Measurements from ENCODE around the gene LILRB5.
"Not testable (repeated sequence)": the region's sequence is repeated elsewhere in the genome, so short reads cannot be mapped to it uniquely, and the experiment has no call there.

Gene LILRB5

DNA sequence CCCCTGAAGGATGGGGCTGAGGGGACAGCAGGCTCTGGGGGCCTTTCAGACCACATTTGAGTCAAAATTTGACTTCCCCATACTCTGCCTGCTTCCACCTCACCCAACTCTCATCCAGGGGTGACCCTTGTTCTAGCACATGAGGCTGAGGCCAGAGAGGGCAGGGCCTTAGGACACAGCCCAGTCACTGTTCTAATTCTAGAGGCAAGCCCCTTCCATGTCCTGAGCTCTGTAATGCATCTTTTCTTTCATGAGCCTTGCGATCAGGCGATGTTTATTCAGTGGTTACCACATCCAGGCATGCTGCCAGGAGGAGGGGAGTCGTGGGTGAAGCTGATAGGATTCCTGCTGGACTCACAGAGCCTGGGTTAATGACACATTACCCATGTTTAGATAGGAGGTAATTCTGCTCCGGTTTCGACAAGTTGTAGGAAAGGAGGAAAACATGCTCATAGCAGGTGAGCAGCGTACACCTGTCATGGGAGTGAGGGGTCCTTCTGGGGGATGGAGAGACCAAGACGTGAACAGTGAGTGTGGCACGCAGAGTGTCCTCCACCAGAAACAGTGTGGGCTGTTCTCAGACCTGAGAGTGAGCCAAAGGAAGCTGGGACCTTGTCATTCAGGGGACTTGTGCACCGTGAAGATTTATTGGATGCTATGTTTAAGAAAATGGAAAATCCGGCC lies 47.1 kb downstream of the LILRB5 start:
- no peak for DNase-seq

GRCh38 chr19:54209058-54209810 lies 47.8 kb downstream of the LILRB5 start:
- no peak for DNase-seq

GRCh38 chr19:54208784-54209057 lies 48.4 kb downstream of the LILRB5 start:
- no peak for DNase-seq

DNA sequence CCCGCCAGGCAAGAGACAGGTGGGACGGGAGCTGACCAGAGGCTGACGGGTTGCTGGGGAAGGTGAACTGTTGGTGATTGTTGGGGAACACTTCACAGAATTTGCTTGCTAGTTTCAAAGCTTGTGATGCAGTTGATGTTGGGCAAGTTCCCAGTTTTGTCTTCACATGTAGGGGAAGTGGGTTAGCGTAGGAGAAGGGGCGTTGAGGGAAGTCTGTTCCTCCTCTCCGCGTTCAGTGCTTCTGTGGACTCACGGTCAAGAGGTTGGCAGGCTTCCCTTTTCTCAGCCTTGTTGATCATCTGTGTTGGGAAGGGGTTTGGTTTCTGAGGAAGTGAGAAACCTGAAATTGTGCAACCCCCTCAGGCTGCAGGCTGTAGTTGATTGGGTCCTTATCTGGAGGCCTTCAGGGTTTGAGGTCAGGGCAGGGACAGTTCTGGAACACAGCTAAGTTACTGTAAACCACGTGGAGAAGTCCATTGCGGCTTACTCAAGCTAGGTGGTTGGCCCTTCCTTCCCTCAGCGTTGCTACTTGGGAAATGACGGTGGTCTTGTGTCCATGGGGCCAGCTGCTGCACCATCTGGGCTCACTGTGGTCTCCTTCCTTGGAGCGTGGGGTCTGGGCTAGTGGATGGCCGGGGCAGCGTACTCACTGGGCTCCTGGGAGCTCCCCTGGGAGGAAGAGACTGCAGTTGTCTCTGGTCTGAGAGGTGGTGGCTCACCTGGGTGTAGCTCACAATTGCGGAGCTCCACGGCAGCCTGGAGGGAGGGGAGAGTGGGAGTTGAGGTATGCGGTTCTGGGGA lies 48.9 kb downstream of the LILRB5 start:
- no peak for DNase-seq

GRCh38 chr19:54207676-54207982 lies 49.4 kb downstream of the LILRB5 start:
- no peak for DNase-seq

- not testable (repeated sequence) for DNase-seq
These were observed 49.9 kb downstream of the LILRB5 start for GRCh38 chr19:54207193-54207592.

GRCh38 chr19:54206831-54207177 lies 50.3 kb downstream of the LILRB5 start:
- no peak for DNase-seq

GRCh38 chr19:54206030-54206830 lies 50.8 kb downstream of the LILRB5 start:
- DNase-seq = no peak

DNA sequence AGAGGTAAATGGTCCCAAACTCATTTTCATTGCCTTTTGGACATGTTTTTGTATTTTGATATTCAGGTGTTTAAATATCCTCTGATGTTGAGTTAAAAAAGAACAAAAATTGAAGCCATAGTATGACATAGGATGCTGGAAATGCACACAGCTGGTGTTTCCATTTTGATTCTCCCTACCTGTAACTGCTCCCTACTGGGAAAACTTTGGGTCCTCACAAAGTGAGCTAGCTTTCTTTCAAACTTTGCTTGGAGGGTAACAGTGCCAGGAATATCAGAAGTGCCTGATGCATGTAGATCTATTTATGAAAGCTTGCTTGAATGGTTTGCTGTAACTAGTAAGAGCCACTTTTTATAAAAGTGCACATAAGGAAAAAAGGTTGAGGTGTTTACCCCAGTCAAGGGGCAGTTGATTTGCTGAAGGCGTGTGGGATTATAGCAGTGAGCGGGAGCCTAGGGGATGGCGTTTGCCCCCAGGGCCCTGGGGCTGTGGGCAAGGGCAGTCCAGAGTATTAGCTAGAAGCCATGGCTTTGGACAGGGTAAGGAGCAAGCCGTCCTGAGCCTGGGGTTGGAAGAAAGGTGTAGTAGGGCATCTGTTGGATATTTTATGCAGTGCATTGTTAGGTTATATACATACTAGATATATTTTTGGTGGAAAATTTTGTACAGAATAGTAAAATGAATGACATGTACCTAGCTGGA lies 52.2 kb downstream of the LILRB5 start:
- no peak for DNase-seq

- no peak for DNase-seq
These were observed 53.9 kb downstream of the LILRB5 start for GRCh38 chr19:54203151-54203611.

GRCh38 chr19:54201980-54202379 lies 55.1 kb downstream of the LILRB5 start:
- DNase-seq = no peak

- no peak for DNase-seq
These were observed 55.8 kb downstream of the LILRB5 start for GRCh38 chr19:54201172-54201701.
